HEK293 (cell line): ENCODE data around the gene PODXL2.

Experiments
- CTCF ChIA-PET: fragments of 350-600 bp; formaldehyde crosslinking; extraction: SDS; loops from one replicate; lab custom pipeline; 2021; ENCODE audit warnings: antibody characterized with exemption; lab: Yijun Ruan, JAX
- POLR2A ChIA-PET: fragments of 300-600 bp; formaldehyde crosslinking; extraction: SDS; loops from one replicate; lab custom pipeline; 2020; ENCODE audit warnings: antibody characterized with exemption, inconsistent platforms; lab: Yijun Ruan, JAX
- H3K27ac ChIP-seq: fragments of 200-500 bp; sonication (Bioruptor generic); 2 replicates; pipeline ENCODE4 v1.5.1; 2014; ENCODE audit warnings: low read depth, low read length, control low read depth, inconsistent platforms; ENCODE audit errors: extremely low read depth
- H3K36me3 ChIP-seq, 2 experiments: fragments of 200-500 bp in 1 of 2; sonication (Bioruptor generic) in 1 of 2; 1 replicate in 1 of 2; 2 replicates in 1 of 2; pipeline ENCODE4 v1.5.1; 2014 to 2017; ENCODE audit warnings: inconsistent platforms in 2 of 2, low read length in 2 of 2; ENCODE audit not compliant: control insufficient read depth in 2 of 2, insufficient read depth in 1 of 2
- H3K4me1 ChIP-seq: fragments of 200-500 bp; sonication (Bioruptor generic); 2 replicates; pipeline ENCODE4 v1.5.1; 2014; ENCODE audit warnings: mild to moderate bottlenecking, low read length, inconsistent platforms; ENCODE audit not compliant: control insufficient read depth, insufficient read depth
- H3K4me3 ChIP-seq: 2 replicates; pipeline ENCODE4 v1.5.1; 2011; ENCODE audit warnings: low read depth, mild to moderate bottlenecking, control low read depth, low read length, moderate library complexity
- H3K9me3 ChIP-seq: fragments of 200-500 bp; sonication (Bioruptor generic); 2 replicates; pipeline ENCODE4 v1.5.1; 2014; ENCODE audit warnings: low read depth, low read length, inconsistent platforms; ENCODE audit not compliant: control insufficient read depth, insufficient read depth
- GLI4 ChIP-seq: fragments of 450-650 bp; formaldehyde crosslinking; IDR thresholded peaks from 2 replicates; pipeline ENCODE4 v1.5.1; 2016; ENCODE audit warnings: missing biosample characterization, missing genetic modification characterization
- KLF16 ChIP-seq: fragments of 450-650 bp; formaldehyde crosslinking; IDR thresholded peaks from 2 replicates; pipeline ENCODE4 v1.5.1; 2017; ENCODE audit warnings: missing biosample characterization, missing genetic modification characterization
- PRDM1 ChIP-seq: fragments of 450-650 bp; formaldehyde crosslinking; IDR thresholded peaks from 2 replicates; pipeline ENCODE4; 2016; ENCODE audit warnings: missing biosample characterization, missing genetic modification characterization
- PRDM10 ChIP-seq: fragments of 450-650 bp; formaldehyde crosslinking; IDR thresholded peaks from 2 replicates; pipeline ENCODE4 v1.5.1; 2016; ENCODE audit warnings: missing biosample characterization, missing genetic modification characterization
- ZBTB11 ChIP-seq: fragments of 450-650 bp; formaldehyde crosslinking; conservative IDR thresholded peaks from 2 replicates; pipeline ENCODE4 v1.5.1; 2016; ENCODE audit warnings: low read depth, missing biosample characterization, missing genetic modification characterization
- ZNF121 ChIP-seq: fragments of 450-650 bp; formaldehyde crosslinking; IDR thresholded peaks from 2 replicates; pipeline ENCODE4 v1.5.1; 2016; ENCODE audit warnings: missing biosample characterization, missing genetic modification characterization
- ZNF16 ChIP-seq: fragments of 450-650 bp; formaldehyde crosslinking; IDR thresholded peaks from 2 replicates; pipeline ENCODE4 v1.5.1; 2016; ENCODE audit warnings: low read depth, missing biosample characterization, missing genetic modification characterization
- ZNF202 ChIP-seq: fragments of 450-650 bp; formaldehyde crosslinking; IDR thresholded peaks from 2 replicates; pipeline ENCODE4 v1.5.1; 2016; ENCODE audit warnings: missing biosample characterization, missing genetic modification characterization, borderline replicate concordance
- ZNF23 ChIP-seq: fragments of 450-650 bp; formaldehyde crosslinking; IDR thresholded peaks from 2 replicates; pipeline ENCODE4 v1.5.1; 2016; ENCODE audit warnings: missing biosample characterization, missing genetic modification characterization, borderline replicate concordance
- ZNF398 ChIP-seq: fragments of 450-650 bp; formaldehyde crosslinking; IDR thresholded peaks from 2 replicates; pipeline ENCODE4 v1.5.1; 2017; ENCODE audit warnings: missing biosample characterization, missing genetic modification characterization
- ZNF416 ChIP-seq: fragments of 450-650 bp; formaldehyde crosslinking; IDR thresholded peaks from 2 replicates; pipeline ENCODE4 v1.5.1; 2016; ENCODE audit warnings: missing biosample characterization, missing genetic modification characterization
- ZNF521 ChIP-seq: fragments of 450-650 bp; formaldehyde crosslinking; IDR thresholded peaks from 2 replicates; pipeline ENCODE4 v1.5.1; 2017; ENCODE audit warnings: missing biosample characterization, mild to moderate bottlenecking, missing genetic modification characterization
- ZNF571 ChIP-seq: fragments of 450-650 bp; formaldehyde crosslinking; IDR thresholded peaks from 2 replicates; pipeline ENCODE4 v1.5.0; 2017; ENCODE audit warnings: missing biosample characterization, missing genetic modification characterization
- ZNF580 ChIP-seq: fragments of 450-650 bp; formaldehyde crosslinking; IDR thresholded peaks from 2 replicates; pipeline ENCODE4 v1.5.1; 2016; ENCODE audit warnings: missing biosample characterization, missing genetic modification characterization
- ZNF704 ChIP-seq: fragments of 450-650 bp; formaldehyde crosslinking; IDR thresholded peaks from 2 replicates; pipeline ENCODE4 v1.5.1; 2016; ENCODE audit warnings: missing biosample characterization, missing genetic modification characterization
- ZNF791 ChIP-seq: fragments of 450-650 bp; formaldehyde crosslinking; IDR thresholded peaks from 2 replicates; pipeline ENCODE4 v1.5.1; 2016; ENCODE audit warnings: missing biosample characterization, missing genetic modification characterization
- ZSCAN30 ChIP-seq: fragments of 450-650 bp; IDR thresholded peaks from 2 replicates; pipeline ENCODE4 v1.5.1; 2018; ENCODE audit warnings: missing biosample characterization, mild to moderate bottlenecking, missing genetic modification characterization, moderate library complexity

PODXL2 gene

GRCh38 chr3:127670229-127670559 is 41.2 kb downstream of the PODXL2 start:
- H3K4me1 ChIP-seq = no peaks in the 10 kb centered on the region
- no peak for TF ChIP-seq ZNF791 (tag by site-specific recombination)
- TF ChIP-seq ZNF580 = no peak
- TF ChIP-seq ZNF571 (tag by site-specific recombination) = no peak
- TF ChIP-seq PRDM1 (tag by site-specific recombination) = no peak
- no peak for TF ChIP-seq ZNF416 (tag by site-specific recombination)
- TF ChIP-seq GLI4 (tag by site-specific recombination) = no peak
- TF ChIP-seq ZSCAN30 (tag by site-specific recombination) = no peak
- TF ChIP-seq KLF16 (tag by site-specific recombination) = no peak
- TF ChIP-seq ZNF398 (tag by site-specific recombination) = no peak
- TF ChIP-seq ZNF23 (tag by site-specific recombination) = no peak
- no peak for TF ChIP-seq ZNF16 (tag by site-specific recombination)
- no peak for TF ChIP-seq ZBTB11 (tag by site-specific recombination)
- TF ChIP-seq PRDM10 = no peak
- no peak for TF ChIP-seq ZNF521 (tag by site-specific recombination)
- no peak for TF ChIP-seq ZNF121
- TF ChIP-seq ZNF704 (tag by site-specific recombination) = no peak
- no peak for TF ChIP-seq ZNF202
- peaks cover 0 to 16% of the 10 kb centered on the region in 2 experiments; a peak in 2 of 3 replicates for H3K36me3 ChIP-seq
- ChIA-PET POLR2A (no interaction called here), CTCF (no interaction called here)
- no peak overlapping the region for H3K4me3 ChIP-seq
- H3K27ac ChIP-seq = no peak overlapping the region
- no peaks in the 10 kb centered on the region for H3K9me3 ChIP-seq
